ENCODE results near the gene NOL12.

The NOL12 gene

GRCh38 chr22:37659066-37659896 lies 26.9 kb upstream of the NOL12 start:
- no peak for DNase-seq

DNA sequence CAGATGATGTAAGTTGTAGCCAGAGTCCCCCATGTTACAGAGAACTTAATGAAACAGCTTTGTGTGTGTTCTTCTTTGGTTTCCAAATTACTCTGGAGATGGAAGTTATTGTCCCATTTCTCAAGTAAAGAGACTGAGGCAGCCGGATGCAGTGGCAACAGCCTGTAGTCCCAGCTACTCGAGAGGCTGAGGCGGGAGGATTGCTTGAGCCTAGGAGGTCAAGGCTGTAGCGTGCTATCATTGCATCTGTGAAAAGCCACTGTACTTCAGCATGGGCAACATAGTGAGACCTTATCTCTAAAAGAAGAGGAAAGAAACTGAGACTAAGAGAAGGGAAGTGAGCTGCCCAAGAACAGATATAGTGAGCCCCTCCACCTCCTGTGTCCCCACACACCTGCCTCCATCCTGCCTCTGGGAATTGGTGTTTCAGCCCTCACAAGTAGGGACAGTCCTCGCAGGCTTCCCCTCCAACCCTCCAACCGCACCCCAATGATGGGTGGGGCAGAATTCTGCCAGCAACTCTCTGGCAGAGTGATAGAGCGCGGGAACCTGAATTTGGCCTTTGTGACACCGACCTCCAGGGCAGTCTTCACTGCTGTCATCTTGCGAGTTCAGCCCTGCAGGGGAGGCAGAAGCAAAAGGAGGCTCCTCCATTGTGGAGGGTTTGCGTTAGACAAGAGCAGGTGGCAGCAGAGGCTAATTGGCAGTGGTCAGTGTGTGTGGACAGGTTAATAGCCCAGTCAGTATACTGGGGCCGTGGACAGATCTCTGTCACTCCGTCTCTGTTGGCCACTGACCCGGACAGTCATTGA lies 26.0 kb upstream of the NOL12 start:
- DNase-seq: no peak

DNA sequence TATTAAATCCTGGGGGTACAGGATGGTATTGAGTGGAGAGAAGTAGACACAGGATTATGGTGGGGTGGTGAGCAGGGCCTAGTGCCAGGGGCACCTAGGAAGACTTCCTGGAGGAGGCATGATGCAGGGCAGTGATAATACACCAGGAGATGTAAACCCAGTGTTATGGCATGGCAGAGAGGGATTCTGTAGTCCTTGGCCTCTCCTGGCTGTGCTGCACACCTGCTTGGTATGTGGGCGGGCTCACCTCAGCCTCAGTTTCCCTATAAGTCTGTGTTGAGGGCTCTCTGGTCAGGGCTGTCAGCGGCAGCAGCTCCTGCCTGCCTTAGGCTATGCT lies 25.5 kb upstream of the NOL12 start:
- DNase-seq: no peak

- peak; percentile 89 for DNase-seq
These were observed 24.8 kb upstream of the NOL12 start for GRCh38 chr22:37661160-37661924.

- DNase-seq: no peak
These were observed 24.1 kb upstream of the NOL12 start for GRCh38 chr22:37662039-37662438.

DNA sequence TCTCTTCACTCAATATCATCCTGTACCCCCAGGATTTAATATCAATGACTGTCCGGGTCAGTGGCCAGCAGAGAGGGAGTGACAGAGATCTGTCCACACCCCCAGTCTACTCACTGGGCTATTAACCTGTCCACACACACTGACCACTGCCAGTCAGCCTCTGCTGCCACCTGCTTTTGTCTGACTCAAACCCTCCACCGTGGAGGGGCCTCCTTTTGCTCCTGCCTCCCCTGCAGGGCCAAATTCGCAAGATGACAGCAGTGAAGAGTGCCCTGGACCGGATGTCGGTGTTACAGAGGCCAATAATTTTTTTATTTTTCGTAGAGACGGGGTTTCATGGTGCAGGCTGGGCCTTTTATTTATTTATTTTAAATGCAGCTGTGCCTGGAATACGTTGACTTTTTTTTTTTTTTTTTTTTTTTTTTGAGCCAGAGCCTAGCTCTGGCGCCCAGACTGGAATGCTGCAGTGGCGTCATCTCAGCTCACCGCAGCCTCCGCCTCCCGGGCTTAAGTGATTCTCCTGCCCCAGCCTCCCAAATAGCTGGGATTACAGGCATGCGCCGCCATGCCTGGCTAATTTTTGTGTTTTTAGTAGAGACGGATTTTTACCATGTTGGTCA lies 22.5 kb upstream of the NOL12 start:
- DNase-seq: no peak

DNA sequence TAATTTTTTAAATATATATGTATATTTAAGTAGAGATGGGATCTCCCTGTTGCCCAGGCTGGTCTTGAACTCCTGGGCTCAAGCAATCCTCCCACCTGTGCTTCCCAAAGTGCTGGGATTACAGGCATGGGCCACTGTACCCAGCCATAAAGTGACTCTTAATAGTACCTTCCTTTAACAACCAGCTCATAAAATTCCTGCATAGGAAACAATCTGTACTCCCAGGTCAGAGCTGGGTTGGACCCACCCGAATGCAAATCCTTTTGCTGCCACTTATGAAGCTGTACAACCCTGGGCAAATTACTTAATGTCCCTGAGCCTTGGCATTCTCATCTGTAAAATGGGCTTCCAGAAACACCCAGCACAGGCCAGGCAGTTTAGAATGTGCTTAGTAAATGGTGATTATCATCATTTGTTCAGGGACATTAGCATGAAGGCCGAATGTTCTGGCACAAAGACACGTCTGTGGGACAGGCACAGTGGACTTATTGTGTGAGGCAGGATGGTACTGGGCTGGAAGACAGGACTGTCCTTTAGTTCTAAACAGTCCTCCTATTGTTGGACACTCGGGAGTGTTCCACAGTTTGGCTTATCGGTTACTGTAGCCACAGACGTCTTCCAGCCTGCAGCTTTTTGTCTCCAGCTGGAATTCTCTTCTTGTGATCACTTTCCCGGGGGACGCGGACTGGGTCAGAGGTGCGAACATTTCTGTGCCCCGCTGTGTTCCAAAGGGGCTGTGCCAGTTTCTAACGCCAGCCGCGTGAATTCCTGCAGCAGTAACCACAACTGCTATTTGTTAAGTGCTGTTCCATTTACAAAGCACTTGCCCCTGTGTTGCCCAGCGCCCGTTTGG lies 21.7 kb upstream of the NOL12 start:
- DNase-seq: no peak

GRCh38 chr22:37665487-37665886 lies 20.7 kb upstream of the NOL12 start:
- no peak for DNase-seq

DNA sequence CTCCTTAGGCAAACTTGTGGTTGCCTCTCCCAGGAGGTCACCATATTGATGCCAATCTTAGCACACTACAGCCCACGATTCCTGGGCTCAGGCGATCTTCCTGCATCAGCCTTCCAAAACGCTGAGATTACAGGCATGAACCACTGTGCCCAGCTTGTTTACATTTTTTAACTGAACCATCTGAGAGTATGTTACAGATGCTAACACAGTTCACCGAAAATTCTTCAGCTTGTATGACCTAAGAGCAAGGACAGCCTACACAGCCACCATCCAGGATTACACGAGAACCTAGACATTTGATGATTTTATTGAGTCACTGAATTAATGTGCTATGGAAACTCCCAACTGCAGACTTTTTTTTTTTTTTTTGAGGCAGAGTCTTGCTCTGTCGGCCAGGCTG lies 16.6 kb upstream of the NOL12 start:
- peak; percentile 32 for DNase-seq

- DNase-seq: no peak
These were observed 13.8 kb upstream of the NOL12 start for GRCh38 chr22:37672206-37672919.

DNA sequence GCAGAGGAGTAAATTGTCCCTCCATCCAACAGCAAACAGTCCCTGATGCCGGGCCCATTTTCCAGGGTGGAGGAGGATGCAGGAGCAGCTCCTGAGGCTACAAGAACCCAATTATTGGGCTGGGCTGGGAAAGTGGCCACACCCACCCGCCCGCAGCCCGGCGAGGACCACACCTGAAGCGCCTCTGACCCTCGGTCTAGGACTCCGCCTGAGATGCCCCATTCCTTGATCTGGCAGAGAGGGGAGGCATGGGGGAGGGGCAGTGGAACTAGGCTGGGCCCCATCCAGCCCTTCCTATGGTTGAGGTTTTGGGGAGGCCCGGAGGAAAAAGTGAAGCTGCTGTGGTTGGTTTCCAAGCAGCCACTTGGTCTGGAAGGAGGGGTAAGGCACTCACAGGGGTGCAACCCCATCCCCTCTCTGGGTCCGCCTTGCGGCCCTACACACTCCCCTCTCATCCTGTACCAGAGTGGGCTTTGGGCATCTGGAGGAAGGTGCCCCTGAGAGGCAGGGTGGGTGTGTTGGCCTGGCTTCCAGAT lies 13.2 kb upstream of the NOL12 start:
- DNase-seq: no peak

GRCh38 chr22:37674248-37674647 lies 11.9 kb upstream of the NOL12 start:
- no peak for DNase-seq

DNA sequence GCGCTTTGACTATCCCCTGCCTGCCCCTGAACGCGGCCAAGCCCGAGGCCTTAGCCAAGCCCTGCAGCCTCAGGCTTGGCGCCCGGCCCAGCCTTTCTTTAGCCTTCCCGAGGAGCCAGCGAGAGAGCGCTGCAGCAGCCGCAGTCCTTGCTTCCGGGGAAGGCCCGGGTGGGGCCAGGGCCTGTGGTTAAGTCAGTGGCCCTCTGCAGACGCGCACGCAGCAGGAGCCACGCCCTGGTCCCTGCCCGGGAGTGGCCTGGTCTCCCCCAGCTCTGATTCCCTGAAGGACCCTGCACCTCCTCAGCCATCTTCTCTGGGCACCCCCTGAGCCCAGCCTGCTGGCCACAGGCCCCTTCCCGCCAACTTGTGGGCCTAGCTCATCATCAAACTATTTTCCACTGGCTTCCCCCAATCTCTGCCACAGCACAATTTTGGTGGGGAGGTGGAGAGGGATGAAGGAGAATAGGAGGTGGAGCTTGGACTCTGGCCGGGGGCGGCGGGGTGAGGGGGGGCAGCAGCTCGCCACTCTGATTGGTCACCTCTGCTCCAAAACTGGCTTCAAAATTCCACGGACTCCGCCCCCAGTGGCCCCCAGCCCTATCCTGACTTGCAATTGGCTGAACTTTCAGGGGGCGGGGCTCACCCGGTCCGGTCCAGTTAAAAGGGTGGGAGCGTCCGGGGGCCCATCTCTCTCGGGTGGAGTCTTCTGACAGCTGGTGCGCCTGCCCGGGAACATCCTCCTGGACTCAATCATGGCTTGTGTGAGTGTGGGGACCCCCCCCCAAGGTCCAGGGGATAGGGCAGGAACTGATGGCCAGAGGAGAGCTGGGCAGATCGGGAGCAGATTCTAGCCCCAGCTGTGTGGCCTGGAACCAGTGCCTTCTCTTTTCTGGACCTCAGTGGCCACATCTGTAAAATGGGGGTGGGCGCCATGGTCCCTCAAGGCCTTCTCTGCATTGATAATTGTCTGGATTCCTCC lies 10.9 kb upstream of the NOL12 start, which contains the start of gene LGALS1:
Gene LGALS1, plus strand, starts transcription at position 686 of the 979 bp plus-strand sequence. Its CDS starts 67 bp downstream, at position 753.
- DNase-seq: peak; percentile 98

- peak; percentile 38 for DNase-seq
These were observed 10.0 kb upstream of the NOL12 start for GRCh38 chr22:37675930-37676735.

GRCh38 chr22:37676736-37677492 lies 9.2 kb upstream of the NOL12 start:
- DNase-seq: peak; percentile 98

DNA sequence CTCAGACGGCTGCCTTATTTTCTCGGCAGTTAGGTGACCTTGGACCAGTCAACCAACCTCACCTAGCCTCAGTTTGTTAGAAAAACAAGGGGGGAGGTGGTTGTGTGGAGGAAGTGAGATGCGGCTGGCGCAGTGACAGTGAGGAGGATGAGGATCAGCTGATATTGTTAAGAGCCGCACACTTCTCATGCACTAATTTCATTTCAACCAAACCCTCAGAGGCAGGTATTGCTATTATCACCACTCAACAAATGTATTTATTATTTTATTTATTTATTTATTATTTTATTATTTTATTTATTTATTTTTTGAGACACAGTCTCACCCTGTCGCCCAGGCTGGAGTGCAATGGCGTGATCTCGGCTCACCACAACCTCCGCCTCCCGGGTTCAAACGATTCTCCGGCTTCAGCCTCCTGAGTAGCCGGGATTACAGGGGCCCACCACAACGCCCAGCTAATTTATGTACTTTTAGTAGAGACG lies 8.6 kb upstream of the NOL12 start:
- no peak for DNase-seq

GRCh38 chr22:37678372-37678771 lies 7.8 kb upstream of the NOL12 start:
- no peak for DNase-seq

- no peak for DNase-seq
These were observed 6.5 kb upstream of the NOL12 start for GRCh38 chr22:37679670-37680069.
